GM21390 (cell line): ENCODE measurements around the gene RBPJ.

Experiments used
- ATAC-seq: cut with Tn5 transposase; IDR thresholded peaks from one replicate; pipeline ENCODE4 v1.9.1; 2021; ENCODE audit not compliant: unreplicated experiment

Gene RBPJ

DNA sequence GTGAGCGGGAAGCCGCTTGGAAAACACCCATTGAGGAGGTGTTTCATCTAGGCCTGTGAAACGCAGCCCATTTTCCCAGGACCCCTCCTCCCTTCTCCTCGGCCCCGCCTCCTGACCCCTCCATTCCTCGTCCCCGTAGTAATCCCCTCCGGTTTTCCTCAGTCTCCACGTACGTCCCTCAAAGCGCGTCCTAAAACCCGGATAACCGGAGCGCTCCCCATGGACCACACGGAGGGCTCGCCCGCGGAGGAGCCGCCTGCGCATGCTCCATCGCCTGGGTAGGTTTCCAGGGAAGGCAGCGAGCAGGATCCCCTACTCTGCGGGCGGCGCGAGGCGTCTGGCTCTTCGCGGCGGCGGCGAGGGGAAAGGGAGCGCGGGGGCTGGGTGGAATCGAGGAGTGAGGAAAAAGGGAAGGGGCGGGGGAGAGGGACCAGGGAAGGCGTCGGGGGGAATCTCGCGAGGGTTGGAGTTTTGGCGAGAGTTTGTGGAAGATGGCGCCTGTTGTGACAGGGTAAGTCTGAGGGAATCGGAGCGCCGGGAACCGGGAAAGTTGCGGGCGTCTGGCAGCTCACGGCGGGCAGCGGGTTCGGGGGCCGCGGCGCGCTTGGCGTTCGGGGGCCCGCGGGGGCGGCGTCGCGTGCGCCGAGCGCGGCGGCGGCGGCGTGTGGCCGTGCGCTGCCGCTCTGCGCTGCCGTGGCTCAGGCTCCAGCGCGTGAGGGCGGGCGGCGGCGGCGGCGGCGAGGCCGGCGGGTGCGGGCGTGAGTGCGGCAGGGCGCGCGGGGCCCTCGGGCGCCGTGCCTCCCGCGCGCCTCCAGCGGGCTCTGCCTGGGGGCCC, at the start of gene RBPJ:
Gene RBPJ (plus strand): TSS at position 477 of the 835 bp plus-strand sequence. CDS start 15 bp downstream, at position 492.
- ATAC-seq = peak; percentile 25

DNA sequence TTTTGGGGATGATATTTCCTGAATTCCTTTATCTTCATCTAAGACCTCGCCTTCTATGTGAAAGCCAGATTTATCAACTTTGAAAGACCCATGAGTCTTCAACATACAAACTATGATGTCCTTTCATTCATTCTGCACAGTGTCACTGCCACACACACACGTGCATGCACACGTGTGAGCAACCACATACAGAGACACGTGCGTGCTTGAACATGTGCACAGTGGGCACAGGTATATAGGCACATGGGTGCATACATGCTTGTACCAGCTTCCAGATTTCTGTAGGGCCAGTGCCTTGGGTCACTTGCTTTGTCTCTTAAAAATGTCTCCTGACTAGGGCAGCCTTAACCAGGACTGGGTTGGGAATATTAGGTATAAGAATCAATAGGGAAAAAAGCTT, 49.1 kb upstream of the RBPJ start:
- ATAC-seq = no peak

DNA sequence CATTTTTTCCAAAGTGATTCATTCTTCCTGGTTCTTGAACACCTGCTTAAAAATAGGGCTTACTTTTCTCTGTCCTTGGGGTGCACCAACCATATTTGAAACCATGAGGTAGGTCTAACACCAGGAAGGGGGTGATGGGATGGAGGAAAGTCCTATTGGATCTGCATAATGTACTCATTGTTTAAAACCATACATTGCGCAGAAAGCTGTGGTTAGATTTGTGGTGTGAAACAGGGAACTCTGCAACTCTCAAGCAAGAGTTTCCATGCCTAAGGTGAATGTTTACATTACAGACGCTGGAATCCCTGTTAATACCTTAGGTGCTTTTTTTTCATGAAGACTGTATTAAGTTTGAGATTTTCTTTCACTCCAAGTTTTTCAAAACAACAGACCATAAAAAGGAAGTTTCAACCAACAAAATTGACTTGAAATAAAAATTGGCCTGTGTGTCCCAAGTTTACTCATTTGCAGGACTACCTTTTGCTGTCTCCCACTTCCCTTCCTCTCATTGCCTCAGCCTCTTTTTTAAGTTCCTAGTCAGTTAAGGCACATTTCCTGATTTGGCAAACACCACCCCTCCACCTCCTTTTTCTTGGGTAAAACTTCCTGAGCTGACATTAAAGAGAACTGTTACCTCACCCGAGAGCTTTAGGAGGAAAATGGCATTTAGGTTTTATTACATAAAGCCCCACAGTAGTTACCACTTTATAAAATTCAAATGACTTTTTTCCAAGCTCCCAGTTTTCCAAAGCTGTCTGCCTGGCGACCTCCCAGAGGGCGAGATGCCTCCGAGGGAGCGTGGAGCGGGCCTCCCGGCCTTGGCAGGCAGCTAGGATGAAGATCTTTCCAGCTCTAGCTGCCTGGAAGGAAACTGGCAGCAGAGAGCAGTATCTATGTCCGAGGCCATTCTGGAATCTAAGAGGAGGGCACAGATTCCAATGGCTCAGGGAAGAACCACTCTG, 47.9 kb upstream of the RBPJ start:
- no peak for ATAC-seq

DNA sequence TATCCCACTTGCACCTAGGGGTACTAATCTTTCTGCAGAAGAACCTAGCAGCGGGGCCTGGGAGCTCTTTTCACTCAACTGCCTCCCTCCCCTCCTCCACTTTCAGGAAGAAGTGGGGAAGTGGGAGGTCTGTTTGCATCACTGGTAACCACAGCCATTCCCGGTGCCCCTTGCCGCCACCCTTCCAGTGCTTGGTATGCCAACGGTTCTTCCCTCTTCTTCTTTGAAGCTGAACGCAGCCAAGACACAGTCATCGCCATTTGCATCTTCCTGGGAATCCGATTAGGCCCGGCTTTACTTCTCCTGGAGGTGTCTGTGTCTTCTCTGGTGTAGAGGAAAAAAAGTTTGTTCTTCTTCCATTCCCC, 47.2 kb upstream of the RBPJ start:
- no peak for ATAC-seq

DNA sequence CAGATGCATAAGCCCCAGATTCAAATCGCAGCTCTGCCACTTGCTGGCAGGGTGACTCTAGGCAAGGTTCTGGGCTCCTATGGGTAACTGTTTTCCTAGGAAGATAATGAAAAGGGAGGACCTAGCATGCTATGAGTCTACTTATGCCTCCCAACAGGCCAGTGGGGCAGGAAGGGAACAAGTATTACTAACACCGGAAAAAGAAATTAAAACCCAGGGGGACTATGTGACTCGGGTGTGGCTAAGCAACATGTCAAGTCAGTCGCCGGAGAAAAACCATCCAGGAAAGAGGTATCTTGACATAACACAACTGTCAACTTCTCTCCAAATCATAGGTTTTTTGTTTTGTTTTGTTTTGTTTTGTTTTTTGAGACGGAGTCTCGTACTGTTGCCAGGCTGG, 45.5 kb upstream of the RBPJ start:
- no peak for ATAC-seq

DNA sequence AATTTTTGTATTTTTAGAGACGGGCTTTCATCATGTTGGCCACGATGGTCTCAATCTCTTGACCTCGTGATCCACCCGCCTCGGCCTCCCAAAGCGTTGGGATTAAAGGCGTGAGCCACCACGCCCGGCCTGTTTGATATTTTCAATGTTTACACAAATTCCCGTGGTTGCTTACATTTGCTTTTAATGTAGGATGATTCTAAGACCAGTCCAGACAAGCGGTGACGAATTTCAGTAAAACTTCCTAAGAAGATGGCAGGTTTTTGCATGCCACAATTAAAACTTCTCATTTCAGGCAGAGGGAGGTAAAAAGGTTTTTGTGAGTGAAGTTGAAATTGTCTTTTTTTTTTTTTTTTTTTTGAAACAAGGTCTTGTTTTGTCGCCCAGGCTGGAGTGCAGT, 41.4 kb upstream of the RBPJ start:
- ATAC-seq = no peak

DNA sequence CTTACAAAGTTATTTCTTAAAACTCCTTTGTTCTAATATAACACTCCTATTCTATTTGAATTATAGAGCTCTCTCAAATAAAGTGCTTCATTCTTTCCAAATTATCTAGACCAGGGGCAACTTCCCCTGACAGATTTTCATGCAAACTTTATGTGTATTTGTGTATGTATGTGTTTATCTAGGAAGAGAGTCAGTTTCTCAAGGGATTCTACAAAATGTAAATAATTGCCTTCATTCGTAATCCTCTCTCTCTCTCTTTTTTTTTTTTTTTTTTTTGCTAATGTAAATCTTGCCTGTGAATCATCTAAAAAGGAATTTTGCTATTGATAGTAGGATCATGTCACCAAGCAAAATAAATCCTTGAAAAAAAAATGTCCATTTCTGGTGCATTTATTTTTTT, 38.9 kb upstream of the RBPJ start:
- ATAC-seq = no peak

DNA sequence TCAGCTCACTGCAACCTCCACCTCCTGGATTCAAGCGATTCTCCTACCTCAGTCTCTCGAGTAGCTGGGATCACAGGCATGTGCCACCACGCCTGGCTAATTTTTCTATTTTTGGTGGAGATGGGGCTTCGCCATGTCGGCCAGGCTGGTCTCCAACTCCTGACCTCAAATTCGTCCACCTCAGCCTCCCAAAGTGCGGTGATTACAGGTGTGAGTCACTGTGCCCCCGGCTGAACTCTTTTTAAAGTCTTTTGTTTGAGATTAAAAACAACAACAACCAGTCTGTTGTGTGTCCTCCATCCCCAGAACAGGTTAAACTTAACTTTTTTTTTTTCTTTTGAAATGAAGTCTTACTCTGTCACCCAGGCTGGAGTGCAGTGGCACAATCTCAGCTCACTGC, 36.3 kb upstream of the RBPJ start:
- no peak for ATAC-seq

DNA sequence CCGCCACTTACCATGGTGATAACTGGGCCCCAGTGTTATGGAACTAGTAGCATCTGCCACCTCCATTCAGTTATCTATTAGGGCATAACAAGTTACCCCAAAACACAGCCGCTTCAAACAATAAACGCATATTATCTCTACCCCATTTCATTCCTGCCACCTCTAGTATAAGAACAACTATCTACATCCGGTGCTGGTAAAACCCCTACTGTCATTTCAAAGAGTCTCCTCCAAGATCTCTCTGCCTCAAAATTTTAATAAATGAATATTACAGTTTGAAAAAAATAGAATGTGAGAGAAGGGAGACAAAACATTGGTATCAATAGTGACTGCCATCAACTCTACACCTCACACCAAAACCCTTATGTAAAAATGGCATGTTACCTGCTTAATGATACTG, 35.5 kb upstream of the RBPJ start:
- no peak for ATAC-seq

DNA sequence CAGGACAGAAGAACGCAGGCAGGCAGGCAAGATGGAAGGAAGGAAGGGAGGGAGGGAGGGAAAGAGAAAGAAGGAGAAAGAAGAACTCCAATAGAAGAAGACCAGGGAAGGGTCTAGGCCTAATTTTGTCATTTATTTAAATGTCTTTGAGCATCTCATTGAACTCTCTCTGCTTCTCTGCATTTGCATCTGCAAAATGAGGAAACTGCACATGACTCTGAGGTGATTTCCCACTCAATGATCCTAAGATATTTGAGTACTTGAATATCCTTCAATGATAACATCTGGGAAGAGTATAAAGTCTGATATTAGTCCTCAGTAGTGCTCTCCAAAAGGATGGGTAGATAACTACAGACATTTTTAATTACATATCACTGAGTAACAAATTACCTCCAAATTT, 33.1 kb upstream of the RBPJ start:
- no peak for ATAC-seq

DNA sequence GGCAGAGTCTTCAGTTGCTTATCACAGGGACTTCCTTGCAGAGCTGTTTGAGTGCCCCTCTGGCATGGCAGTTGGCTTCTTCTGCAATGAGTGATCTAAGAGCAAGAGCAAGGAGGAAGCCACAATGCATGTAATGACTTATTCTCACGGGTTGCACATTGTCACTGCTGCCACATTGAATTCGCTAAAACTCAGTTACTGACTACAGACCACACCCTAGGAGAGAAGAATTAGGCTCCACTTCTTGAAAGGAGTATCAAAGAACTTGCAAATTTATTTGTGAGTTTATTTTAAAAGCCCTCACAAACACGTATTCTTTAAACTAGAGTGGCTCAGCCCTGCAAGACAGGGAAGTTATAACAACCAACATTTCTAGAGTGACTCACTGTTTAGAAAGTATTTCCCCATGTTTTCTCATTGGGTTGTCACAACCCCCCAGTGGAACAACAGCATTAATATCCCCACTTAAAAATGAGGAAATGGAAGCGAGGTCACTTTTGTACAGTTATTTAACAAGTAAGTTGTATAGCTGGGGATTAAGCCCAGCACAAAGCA, 32.4 kb upstream of the RBPJ start:
- ATAC-seq = peak; percentile 69

DNA sequence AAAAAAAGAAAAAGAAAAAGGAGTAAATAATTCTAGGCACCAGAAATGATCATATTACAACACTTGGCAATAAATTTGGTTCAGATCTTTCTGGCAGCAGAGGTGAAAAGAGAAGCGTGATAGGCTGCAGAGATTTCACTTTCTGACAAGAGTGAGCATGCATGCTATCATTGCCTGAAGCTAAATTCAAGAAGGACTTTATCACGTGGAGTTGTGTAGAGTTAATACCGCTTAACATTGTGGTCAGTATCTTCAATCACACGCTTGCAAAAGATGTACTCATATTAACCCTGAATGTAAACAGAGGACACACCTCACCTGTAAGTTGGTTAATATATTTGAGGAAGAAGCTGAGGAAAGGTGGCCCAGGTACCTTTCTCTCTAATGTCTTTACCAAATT, 31.4 kb upstream of the RBPJ start:
- ATAC-seq = no peak

DNA sequence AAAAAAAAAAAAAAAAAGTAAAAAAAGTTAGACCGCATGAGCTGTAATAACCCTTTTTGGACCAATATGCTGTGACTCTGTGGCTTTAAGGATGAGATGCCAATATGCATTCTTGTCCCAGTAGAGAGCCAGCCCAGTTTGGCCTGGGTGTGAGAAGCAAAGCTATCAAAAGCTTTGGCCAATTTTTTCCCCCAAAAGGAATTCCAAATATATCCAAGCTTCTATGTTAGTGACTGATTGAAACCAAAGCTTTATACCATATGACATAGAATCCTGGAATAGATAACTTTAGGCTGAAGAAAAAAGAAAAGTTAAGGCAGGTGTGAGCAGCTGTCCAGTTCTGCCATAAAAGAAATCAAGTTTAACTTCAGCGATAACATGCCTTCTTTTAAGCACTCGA, 30.5 kb upstream of the RBPJ start:
- no peak for ATAC-seq

DNA sequence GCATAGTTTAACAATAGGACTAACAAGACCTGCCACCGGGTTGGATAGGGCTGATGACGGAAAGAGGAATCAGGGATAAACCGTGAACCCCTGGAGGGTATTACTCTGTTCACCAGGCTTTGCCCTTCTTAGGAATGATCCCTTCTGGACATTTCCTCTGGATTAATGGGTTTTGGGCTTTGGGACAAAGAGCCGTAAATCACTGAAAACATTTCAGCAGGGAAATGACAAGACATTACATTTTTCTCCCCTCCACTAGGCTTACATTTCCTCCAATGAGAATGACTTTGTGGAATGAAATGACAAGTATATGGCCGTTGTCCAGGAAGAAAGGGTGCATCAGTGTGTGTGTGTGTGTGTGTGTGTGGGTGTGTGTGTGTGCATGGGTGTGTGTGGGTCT, 25.9 kb upstream of the RBPJ start:
- ATAC-seq = no peak

DNA sequence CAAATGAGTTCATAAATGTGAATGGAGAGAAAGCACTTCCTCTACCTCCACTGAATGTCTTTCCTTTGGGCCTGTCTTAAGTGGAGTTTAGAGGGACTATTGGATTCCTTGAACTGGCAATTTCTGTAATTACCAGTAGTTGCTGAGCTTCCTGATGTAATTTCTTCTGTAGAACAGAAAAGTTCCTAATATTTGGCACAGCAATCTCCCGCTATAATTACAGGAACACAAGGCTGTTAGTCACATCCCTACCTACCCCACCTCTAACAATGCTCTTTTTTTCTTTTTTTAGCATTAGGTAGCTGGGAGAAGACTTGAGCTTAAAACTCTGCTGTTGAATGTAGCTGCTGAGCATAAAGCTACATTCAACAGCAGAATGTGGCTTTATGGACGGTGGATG, 24.8 kb upstream of the RBPJ start:
- no peak for ATAC-seq

DNA sequence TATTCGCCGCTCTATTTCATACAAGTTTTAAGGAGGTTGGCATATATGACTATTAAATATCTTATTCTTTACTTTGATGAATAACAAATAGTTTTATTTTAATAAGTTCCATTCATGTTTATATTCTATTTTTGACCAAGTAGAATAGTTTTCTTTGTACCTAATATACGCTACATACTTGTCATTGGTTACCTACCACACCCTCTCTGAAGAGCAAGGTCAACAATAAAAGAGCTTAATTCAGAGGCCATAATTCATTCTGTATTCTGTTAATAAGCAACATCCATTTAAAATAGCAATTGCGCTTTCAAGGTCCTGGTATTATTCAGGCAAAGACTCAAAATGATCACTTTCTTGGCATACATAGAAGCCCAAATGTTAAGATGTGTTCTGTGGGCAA, 24.3 kb upstream of the RBPJ start:
- no peak for ATAC-seq

DNA sequence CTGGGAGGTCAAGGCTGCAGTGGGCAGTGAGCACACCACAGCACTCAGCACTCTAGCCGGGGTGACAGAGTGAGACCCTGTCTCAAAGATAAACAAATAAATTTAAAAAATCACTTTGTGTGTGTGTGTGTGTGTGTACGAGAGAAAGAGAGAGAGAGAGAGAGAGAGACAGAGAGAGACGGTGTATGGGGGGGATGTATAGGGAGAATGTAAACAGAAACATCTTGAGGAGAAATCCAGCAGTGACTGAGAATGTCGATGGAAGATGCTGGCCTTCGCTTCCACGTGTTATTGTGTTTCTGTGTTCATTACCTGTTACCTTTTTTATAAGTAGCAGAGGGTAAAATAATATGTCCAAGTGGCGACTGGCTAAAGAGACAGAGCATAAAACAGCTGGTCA, 23.6 kb upstream of the RBPJ start:
- no peak for ATAC-seq

DNA sequence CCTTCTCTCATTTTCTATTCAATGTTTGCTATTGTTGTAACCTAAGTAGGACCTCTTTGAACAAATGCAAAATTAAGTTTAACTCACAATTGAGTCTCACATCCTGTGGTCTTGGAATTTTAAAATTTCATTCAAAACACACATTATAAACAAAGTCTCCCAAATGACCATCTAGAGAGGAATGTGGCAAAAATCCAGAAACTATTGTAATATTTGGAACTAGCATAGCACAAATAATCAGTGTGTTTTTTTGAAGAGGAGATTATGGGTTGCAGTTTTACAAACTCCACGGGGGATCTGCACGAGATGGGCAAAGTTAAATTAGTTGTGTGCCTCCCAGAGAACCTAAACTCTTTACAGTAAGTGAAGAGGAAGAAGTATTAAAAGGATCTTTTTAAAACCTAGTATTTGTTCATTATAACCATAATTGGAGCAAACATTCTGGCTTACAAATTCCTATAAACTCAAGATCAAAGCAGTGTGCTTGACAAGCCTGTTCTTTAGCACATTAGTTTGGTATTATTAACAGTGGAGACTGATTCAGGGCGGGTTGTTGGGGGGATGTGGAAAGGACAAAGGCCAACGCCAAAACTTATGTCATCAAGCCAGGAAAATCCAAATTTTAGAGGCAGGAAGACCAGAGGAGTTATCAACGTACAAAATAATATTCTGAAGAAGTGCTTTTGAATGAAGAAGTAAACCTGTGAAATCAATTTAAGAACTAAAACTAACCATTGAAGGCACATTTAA, 22.4 kb upstream of the RBPJ start:
- ATAC-seq = no peak

DNA sequence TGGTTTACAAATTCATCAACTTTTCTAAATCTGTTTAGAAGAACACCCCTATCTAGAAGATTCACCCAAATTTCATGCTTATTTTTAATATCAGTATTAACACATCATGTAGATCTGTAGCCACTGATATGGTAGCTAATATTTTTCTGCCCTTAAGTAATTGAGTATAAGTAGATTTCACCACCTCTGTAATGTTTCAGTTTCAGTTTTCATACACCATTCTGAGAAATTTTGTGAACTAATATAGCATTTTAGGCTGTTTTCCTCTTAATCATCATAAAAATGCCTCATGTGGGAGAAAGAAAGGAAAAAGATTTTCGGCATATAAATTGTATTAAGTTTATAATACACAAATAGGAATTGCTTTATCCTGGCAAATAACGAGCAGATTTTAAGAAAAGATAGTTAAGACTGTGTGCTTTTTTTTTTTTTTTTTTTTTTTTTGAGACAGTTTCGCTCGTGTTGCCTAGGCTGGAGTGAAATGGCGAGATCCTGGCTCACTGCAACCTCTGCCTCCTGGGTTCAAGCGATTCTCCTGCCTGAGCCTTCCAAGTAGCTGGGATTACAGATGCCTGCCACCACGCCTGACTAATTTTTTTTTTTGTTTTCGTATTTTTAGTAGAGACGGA, 21.4 kb upstream of the RBPJ start:
- peak; percentile 85 for ATAC-seq
